ENCODE data around the gene DNAJC15. TPM values are rescaled to one million over a fixed set of nuclear protein-coding genes. Genes with fewer than 3 reads are reported as not detected.
A peak's percentile ranks its signal among the peaks of the same experiment; 100 is the strongest.

The DNAJC15 gene
- total and polyA plus RNA-seq, 2 of the 4 experiments (the other 2 are of a cell fraction) = 7.0 to 22.0 TPM

DNA sequence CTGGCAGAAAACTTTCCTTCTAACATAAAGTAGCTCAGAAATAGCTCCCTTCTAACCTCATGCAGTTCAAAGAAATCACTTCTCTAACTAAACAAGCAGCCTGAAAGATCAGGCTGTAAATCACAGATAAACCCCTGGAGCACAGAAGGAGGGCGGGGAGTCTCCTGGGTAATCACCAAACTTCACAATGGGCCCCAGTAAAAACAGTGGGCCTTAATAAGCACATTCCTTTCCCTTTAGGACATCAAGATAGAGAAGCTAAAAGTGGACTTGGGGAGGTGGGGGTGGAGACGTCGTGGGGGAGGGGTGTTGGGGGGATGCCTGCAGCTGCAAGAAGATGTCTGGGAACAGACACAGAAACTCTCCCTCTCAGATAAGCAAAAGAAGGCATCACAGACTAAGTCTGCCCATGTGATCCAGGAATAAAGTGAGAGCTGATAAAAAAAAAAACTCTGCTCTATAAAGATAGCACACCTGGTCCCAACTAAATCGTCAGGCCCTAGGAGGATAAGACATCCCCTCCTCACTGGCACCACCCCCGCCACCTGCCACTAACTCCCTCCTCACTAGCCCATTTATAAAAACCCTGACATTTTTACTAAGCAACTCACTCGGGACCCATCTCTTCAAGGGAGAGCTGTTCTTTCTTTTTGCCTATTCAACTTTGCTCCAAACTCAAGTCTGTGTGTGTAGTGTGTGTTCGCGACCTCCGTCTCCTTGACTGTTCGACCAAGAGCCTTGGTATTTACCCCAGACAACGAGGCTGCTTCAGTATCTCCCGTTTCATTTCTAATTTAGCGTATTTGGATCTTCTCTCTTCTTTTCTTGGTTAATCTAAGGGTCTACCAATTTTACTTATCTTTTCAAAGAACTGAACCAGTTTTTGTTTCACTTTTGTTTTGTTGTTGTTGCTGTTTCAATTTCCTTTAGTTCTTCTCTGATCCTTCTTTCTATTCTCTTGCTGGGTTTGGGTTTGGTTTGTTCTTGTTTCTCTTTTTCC is 31.7 kb downstream of the DNAJC15 start:
- ChIA-PET CTCF (no interaction called here), POLR2A (ENCODE audit: unreplicated experiment) (interaction anchor here (0.6 kb wide), 1 partner anchor 57 kb away, joined by 3 read pairs; no protein-coding TSS in a partner anchor)
- Histone ChIP-seq H2AK5ac (ENCODE audit: low read depth, low read length) (peak overlapping the region; percentile 71), H3K79me1 (ENCODE audit: low read depth in 1 of 2, low read length in 2 of 2) (peaks cover 23 to 53% of the 10 kb centered on the region in 2 experiments), H3K27me3 (ENCODE audit: control insufficient read depth, insufficient read depth, low read length) (no peaks in the 10 kb centered on the region), H2AK9ac (replicated peaks; ENCODE audit: low read depth, low read length, poor library complexity) (peak overlapping the region; percentile 47), H2AFZ (replicated peaks; ENCODE audit: low read length, poor library complexity) (peak overlapping the region; percentile 58), H2BK5ac (ENCODE audit: low read depth, low read length, poor library complexity, severe bottlenecking) (peak overlapping the region; percentile 90), H2BK120ac (ENCODE audit: low read depth, low read length) (peak overlapping the region; percentile 97), H3K4ac (ENCODE audit: low read depth, low read length) (peak overlapping the region; percentile 95), H3K4me1 (ENCODE audit: control insufficient read depth, insufficient read depth, low read length) (peaks cover 12% of the 10 kb centered on the region), H3K36me3 (ENCODE audit: control insufficient read depth, insufficient read depth, low read length) (no peaks in the 10 kb centered on the region), H3K4me2 (ENCODE audit: low read depth, low read length) (peak overlapping the region; percentile 72), H3K9me1 (ENCODE audit: insufficient read depth, low read length) (peaks cover 12% of the 10 kb centered on the region), H4K91ac (ENCODE audit: insufficient read depth, low read depth, low read length) (peak overlapping the region; percentile 75), H3K4me3 (ENCODE audit: insufficient read depth, low read depth, low read length) (peak overlapping the region; percentile 54), H4K8ac (ENCODE audit: low read depth in 2 of 2, low read length in 2 of 2) (peak overlapping the region; percentile 66 to 76), H3K27ac (ENCODE audit: insufficient read depth, low read length) (peak overlapping the region; percentile 92), H2BK20ac (ENCODE audit: low read depth, low read length) (peak overlapping the region; percentile 93), H3K18ac (ENCODE audit: low read depth, low read length) (peak overlapping the region; percentile 71), H4K5ac (ENCODE audit: low read depth, low read length) (peak overlapping the region; percentile 66), H4K20me1 (ENCODE audit: insufficient read depth, low read length) (no peaks in the 10 kb centered on the region), H3K9ac (ENCODE audit: low read depth, low read length) (peak overlapping the region; percentile 92), H2BK15ac (ENCODE audit: low read depth, low read length) (peak overlapping the region; percentile 50; the same call in 2 of the 3 replicates), H3K56ac (ENCODE audit: extremely low read depth, insufficient read depth, low read length) (peak overlapping the region; percentile 91), H3K14ac (replicated peaks; ENCODE audit: low read depth, low read length) (peak overlapping the region; percentile 98), H3K9me3 (ENCODE audit: control insufficient read depth, insufficient read depth, low read length) (no peaks in the 10 kb centered on the region), H3K23ac (ENCODE audit: low read depth, low read length) (peak overlapping the region; percentile 89)
- no peak for TF ChIP-seq RFX5 (IDR thresholded peaks at IDR 0.05; ENCODE audit: low read depth, low read length)
- TF ChIP-seq MAFK (IDR thresholded peaks at IDR 0.05; ENCODE audit: low read depth, low read length) = peak; percentile 33; the same call in 1 of the 2 replicates
- TF ChIP-seq, protein P1, sequence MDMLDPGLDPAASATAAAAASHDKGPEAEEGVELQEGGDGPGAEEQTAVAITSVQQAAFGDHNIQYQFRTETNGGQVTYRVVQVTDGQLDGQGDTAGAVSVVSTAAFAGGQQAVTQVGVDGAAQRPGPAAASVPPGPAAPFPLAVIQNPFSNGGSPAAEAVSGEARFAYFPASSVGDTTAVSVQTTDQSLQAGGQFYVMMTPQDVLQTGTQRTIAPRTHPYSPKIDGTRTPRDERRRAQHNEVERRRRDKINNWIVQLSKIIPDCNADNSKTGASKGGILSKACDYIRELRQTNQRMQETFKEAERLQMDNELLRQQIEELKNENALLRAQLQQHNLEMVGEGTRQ (IDR thresholded peaks at IDR 0.05; ENCODE audit: low read depth, low read length) = peak; percentile 29; the same call in 1 of the 2 replicates
- ATAC-seq (ENCODE audit: low read depth) (peak; percentile 82), DNase-seq (peak; percentile 87)
- in situ Hi-C loops (cut with MboI; ENCODE audit: low sequenced_read_pairs) (no loop called here), dilution Hi-C loops (cut with HindIII; ENCODE audit: low sequenced_read_pairs, unreplicated experiment) (no loop called here), intact Hi-C loops (cut with micrococcal nuclease) (loop anchor here (1.0 to 10.0 kb wide), 3 partner anchors 32 to 390 kb away; partner anchors contain the start of genes DNAJC15 and EPSTI1)
- TSS peak; percentile 84 for BruUV-seq (replicated peaks)
- WGBS, 2 experiments (ENCODE audit: extremely low coverage in 2 of 2, insufficient read length in 1 of 2) = no CpG with 5 or more reads among the region's 13 CpGs
